GM10248 (cell line): ENCODE results near the gene BCL2A1.

Experiments
- CTCF ChIA-PET: fragments of 300-600 bp; sonication (Branson Sonifier 250); formaldehyde crosslinking; extraction: SDS; loops from one replicate; lab custom pipeline; 2021; ENCODE audit warnings: antibody characterized with exemption; lab: Yijun Ruan, JAX
- POLR2A ChIA-PET: fragments of 350-650 bp; sonication (Branson Sonifier 250); formaldehyde crosslinking; extraction: SDS; loops from one replicate; lab custom pipeline; 2020; ENCODE audit warnings: antibody characterized with exemption; lab: Yijun Ruan, JAX
- DNase-seq: peaks from one replicate; pipeline ENCODE4 v3.0.0; 2012; ENCODE audit errors: extremely low spot score
- TF ChIP-seq, protein P1 (sequence below): IDR thresholded peaks from 2 replicates; pipeline ENCODE4 v1.5.1; 2012; ENCODE audit warnings: mild to moderate bottlenecking, low read depth; ENCODE audit errors: extremely low read depth, missing control alignments, control extremely low read depth

The BCL2A1 gene

DNA sequence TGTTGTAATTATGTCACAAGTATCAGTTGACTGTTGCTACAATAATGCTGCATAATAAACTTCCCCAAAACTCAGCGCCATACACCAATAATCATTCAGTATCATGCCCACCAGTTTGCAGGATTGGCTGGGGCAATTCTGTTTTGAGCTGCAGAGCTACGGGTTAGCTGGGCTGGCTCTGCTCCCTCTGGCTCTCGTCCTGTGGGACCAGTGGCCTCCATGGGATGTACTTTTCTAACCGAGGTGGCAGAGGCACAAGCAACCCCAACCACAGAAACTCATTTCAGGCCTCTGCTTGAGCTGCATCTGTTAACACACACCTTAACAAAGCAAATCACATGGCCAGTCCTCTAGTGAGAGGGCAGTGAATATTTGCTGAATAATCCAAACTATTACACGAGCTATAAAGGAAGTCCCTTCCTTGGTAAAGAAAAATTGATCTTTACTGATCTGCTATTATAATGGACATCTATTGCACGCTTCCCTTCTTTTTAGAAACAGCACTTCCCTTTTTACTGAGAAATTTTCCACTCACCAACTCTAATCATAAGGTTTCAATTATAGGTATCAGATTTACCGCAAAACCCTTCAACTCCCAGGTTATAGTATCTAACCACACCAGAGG, 10.9 kb upstream of the BCL2A1 start:
- TF ChIP-seq, protein P1, sequence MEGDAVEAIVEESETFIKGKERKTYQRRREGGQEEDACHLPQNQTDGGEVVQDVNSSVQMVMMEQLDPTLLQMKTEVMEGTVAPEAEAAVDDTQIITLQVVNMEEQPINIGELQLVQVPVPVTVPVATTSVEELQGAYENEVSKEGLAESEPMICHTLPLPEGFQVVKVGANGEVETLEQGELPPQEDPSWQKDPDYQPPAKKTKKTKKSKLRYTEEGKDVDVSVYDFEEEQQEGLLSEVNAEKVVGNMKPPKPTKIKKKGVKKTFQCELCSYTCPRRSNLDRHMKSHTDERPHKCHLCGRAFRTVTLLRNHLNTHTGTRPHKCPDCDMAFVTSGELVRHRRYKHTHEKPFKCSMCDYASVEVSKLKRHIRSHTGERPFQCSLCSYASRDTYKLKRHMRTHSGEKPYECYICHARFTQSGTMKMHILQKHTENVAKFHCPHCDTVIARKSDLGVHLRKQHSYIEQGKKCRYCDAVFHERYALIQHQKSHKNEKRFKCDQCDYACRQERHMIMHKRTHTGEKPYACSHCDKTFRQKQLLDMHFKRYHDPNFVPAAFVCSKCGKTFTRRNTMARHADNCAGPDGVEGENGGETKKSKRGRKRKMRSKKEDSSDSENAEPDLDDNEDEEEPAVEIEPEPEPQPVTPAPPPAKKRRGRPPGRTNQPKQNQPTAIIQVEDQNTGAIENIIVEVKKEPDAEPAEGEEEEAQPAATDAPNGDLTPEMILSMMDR: no peak
- peak; percentile 51 for DNase-seq
- ChIA-PET CTCF (interaction anchor here (0.8 to 8.7 kb wide), 5 partner anchors 10 to 589 kb away, joined by 3 to 77 read pairs (median 5); partner anchors contain the start of gene MTHFS), POLR2A (interaction anchor here (1.1 to 1.3 kb wide), 2 partner anchors 14 to 16 kb away, joined by 3 read pairs; no protein-coding TSS in a partner anchor)

DNA sequence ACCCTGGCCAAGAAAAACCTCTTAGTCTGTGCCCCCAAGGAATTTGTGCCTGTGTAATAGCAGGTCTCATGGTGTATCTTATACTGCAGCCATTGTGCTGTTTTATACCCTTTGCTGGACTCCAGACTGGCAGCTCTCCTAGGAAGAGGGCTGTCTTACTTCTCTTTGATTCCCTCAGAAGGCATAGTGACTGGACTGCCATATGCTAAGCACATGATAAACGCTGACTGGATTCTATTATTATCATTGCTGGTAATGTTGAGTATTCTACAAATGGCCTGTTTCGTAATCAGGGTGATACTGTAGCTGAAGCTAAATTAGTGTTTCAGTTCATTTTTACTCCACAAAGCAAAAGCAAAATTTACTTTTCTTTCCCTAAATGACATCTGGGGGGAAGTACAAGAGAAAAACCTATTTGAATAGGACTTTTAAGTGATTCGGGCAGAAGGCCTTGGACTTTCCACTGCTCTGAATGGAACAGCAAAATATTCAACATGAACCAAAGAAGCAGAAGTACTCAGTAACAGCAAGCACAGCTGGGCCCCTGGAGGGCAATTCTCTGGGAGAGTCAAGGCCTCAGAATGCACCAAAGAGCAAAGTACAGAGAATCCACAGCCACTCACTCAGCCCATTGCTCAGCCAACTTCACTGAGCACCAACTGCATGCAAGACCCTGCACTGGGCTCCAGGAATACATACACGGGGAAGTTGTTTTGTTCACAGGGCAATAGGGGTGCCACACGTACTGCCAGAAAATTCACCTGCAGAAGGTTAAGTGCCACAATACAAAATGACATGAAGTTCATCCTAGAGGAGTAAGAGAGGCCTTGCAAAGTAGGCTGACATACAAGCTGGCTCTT, 7.9 kb upstream of the BCL2A1 start:
- TF ChIP-seq, protein P1: no peak
- CTCF ChIA-PET: interaction anchor here (0.8 to 8.7 kb wide), 8 partner anchors 11 to 194 kb away, joined by 3 to 77 read pairs (median 4); no protein-coding TSS in a partner anchor
- peak; percentile 56 for DNase-seq
- POLR2A ChIA-PET: interaction anchor here (2.6 kb wide), 1 partner anchor 55 kb away, joined by 12 read pairs; no protein-coding TSS in a partner anchor

DNA sequence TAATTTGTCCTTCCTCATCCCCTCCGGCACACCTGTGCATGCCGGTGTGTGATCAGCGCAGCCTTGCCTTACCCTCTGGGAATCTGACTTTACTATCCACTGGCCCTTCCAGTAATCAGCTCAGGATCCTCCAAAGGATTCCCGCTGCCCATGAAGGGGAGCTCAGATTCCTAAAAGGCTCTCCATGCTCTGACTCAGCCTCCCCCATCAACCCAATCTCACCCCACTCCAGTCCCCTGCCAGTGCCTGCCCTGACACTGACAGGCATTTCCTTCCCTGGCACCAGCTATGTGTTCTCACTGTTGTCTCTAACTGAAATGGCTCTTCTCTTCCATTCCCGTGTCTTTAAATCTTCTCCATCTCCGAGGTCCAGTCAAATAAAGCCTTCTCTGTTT, 7.3 kb upstream of the BCL2A1 start:
- DNase-seq: no peak
- TF ChIP-seq, protein P1: no peak
- POLR2A ChIA-PET: interaction anchor here (2.6 kb wide), 1 partner anchor 55 kb away, joined by 12 read pairs; no protein-coding TSS in a partner anchor
- CTCF ChIA-PET: interaction anchor here (0.8 to 8.7 kb wide), 9 partner anchors 10 to 195 kb away, joined by 3 to 77 read pairs (median 4); no protein-coding TSS in a partner anchor

DNA sequence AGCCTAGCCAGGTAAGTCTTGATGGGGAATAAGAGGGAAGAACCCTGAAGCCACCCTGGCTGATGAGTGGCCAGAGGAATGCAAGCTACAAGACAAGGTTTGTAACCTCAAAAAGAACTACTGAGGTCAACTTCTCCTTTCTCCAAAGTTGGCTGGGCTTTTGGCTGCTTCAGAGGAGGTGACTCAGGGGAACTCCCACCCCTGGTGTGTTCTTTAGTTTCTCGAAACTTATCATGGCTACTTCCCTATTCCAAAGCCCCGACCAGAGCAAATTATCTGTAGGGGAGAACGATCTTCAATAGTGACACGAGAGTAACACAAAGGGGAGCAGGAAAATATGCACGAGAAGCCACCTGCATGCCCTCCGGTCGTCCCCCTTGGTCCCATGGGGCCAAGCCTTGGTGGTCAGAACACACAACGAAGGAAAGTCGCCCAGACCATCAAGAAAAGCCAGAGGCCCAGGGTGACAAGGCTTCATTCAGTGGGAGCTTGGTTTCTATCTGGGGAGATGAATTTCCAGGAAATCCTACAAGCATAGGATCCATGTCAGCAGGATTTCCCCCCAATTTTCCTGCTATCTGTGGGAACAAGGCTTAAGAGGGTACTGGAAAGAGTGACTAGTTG, 6.5 kb upstream of the BCL2A1 start:
- ChIA-PET CTCF (interaction anchor here (1.2 to 8.7 kb wide), 8 partner anchors 9 to 196 kb away, joined by 3 to 77 read pairs (median 4); partner anchors contain the start of gene MTHFS), POLR2A (interaction anchor here (0.8 to 2.6 kb wide), 2 partner anchors 10 to 54 kb away, joined by 5 to 12 read pairs; no protein-coding TSS in a partner anchor)
- DNase-seq: peak; percentile 57
- TF ChIP-seq, protein P1: no peak

DNA sequence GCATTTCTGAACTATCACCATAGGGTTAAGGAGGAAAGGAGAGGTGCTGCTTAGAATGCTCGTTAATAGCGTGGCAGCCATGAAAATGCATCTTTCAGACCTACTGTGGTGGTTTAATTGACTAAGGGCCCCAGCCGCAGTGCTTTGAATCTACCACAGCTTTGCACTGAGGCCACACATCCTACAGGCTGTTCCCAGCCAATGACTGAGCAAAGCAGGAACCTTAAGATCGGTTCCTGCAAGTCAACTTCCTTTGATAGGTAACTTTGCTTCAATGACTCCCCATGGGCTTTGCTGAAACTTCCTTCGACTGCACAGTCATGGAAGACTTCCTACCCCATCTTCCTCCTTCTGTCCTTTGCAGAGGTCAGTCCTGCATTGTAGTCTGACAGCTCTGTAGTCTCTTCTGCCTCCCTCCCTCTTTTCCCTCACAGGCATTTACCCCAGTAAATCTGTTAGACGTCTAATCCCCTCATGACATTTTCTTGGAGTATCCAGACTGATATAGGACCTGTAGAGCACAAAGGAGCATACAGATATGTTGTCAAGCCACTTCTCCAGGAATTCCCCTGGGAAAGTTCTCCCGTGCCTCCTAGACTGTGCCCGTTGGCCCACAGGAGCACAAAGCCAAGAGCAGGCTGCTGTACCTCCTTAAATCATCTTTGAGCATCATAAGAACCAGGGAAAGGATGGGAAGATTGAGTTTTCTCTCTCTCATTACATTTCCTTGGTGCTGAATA, 2.6 kb upstream of the BCL2A1 start:
- POLR2A ChIA-PET: no interaction called here
- TF ChIP-seq, protein P1: no peak
- CTCF ChIA-PET: no interaction called here
- no peak for DNase-seq
